ENCODE results near the gene SLC12A7. TPM values are rescaled to one million over a fixed set of nuclear protein-coding genes. Genes with fewer than 3 reads are reported as not detected.

Gene SLC12A7
- total and polyA plus RNA-seq, 2 of the 13 experiments (the other 11 are each of a cell fraction or from before 2014, with no cell fraction given) = 14.0 to 18.5 TPM

DNA sequence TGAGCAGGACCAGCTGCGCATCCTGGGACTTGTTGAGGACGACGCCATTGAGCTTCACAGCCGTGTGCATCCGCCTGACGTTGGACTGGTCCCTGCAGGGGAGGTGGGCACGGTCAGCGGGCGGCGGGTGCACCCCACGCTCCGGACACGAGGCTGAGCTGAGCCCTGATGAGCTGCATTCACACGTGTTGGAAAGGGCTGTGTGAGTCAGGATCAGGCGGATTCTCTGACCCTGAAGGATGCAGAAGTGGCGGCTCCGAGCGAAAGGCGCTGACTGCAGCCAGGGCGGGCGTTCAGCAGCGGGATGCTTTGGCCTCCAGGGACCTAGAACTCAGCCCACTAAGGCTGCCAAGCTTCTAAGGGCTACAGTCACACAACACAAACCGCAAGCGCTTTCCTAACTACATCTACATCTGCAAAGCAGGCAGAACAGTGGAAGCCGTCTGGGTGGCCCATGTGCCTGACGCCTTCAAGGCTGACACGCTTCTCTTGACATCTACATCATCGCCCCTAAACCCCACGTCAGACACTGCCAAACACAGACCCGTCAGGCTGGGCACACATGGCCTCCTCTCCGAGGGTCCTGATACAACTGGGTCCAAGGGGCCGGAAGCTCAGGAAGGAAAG, 58.4 kb downstream of the SLC12A7 start:
- TF ChIP-seq KDM2A (CRISPR knock-in tag; IDR thresholded peaks at IDR 0.05; ENCODE audit: borderline replicate concordance, low read depth) (no peak), ERF (CRISPR knock-in tag; IDR thresholded peaks at IDR 0.05) (no peak), TBP (CRISPR knock-in tag; IDR thresholded peaks at IDR 0.05) (no peak), ZSCAN9 (CRISPR knock-in tag; IDR thresholded peaks at IDR 0.05; ENCODE audit: borderline replicate concordance) (no peak)
- in situ Hi-C loops (cut with HindIII; ENCODE audit: extremely low pct_ligation_motif_present, low pct_unique_long_range_greater_than_20kb) (no loop called here), intact Hi-C loops (cut with micrococcal nuclease; ENCODE audit: unreplicated experiment) (loop anchor here (10.0 kb wide), 1 partner anchor 91 kb away; no protein-coding TSS in a partner anchor)
- no peak overlapping the region for H3K4me3 ChIP-seq (replicated peaks in 1 of 3; ENCODE audit: insufficient read depth in 1 of 3, low read depth in 2 of 3, low read length in 3 of 3)
- POLR2A ChIA-PET = no interaction called here
- no peak overlapping the region for H3K9ac ChIP-seq (ENCODE audit: insufficient read depth, low read depth, low read length)
- ATAC-seq (no peak), DNase-seq (ENCODE audit: low spot score) (no peak), FAIRE-seq (no peak)
- H3K9me3 ChIP-seq (ENCODE audit: low read length) = no peaks in the 10 kb centered on the region
- H3K27me3 ChIP-seq (ENCODE audit: control insufficient read depth in 1 of 2, insufficient read depth in 2 of 2, low read length in 2 of 2) = no peaks in the 10 kb centered on the region
- 98% methylated on average over 12 of the region's 32 CpGs for WGBS (ENCODE audit: low lambda C conversion rate)
- CTCF ChIA-PET (ENCODE audit: low intra/inter-chr PET ratio, low total read pairs) = no interaction called here
- H3K27ac ChIP-seq (ENCODE audit: extremely low read length, insufficient read depth, low read length) = no peak overlapping the region
- BruUV-seq (replicated peaks) = no TSS peak
- H3K36me3 ChIP-seq (replicated peaks in 1 of 2; ENCODE audit: control insufficient read depth in 1 of 2, insufficient read depth in 2 of 2, low read length in 2 of 2) = peaks cover 21 to 54% of the 10 kb centered on the region in 2 experiments
- no peaks in the 10 kb centered on the region for H3K79me2 ChIP-seq (ENCODE audit: insufficient read depth, low read length)
- no peak overlapping the region for H3K4me2 ChIP-seq (ENCODE audit: low read depth, low read length)
- no peaks in the 10 kb centered on the region for H4K20me1 ChIP-seq (ENCODE audit: insufficient read depth, low read length)
- H3K4me1 ChIP-seq (ENCODE audit: insufficient read depth, low read length) = no peaks in the 10 kb centered on the region
- H2AFZ ChIP-seq (ENCODE audit: low read length) = no peak overlapping the region

DNA sequence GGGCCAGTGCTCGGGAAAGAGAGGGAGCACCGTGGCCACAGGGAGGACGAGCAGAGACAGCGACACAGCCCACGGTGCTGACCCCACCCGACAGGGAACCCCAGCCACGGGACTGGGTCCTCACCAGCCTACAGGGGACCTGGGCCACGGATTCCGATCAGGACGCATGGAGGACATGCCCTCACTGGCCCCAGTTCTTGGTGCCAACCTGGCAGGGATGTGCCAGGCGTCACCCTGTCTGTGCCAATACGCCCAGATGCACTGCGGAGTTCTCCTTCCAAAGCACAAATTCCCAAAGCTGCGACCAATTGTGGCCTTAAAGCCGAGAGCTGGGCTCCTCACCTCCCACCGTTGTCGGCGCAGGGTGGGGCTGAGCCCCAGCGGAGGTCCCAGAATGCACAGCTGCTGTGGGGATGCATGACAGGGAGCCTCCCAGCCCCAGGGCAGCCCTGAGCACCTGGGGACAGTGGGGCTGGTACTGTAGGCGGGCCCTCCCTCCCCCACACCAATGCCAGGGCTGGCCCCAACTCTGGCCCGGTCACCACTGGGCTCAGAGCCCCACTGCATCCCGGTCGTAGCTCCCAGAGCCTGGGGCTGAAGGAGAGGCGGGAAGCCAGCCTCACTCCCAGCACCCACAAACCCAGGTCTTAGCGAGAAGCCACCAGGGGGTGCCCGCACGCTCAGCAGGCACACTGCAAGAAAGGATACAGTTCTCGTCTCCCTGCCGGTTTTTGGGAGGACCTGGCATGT, 59.0 kb downstream of the SLC12A7 start:
- no peaks in the 10 kb centered on the region for H3K4me1 ChIP-seq (ENCODE audit: insufficient read depth, low read length)
- intact Hi-C loops (cut with micrococcal nuclease; ENCODE audit: unreplicated experiment) = loop anchor here (10.0 kb wide), 1 partner anchor 92 kb away; no protein-coding TSS in a partner anchor
- in situ Hi-C loops (cut with HindIII; ENCODE audit: extremely low pct_ligation_motif_present, low pct_unique_long_range_greater_than_20kb) = no loop called here
- no peak for ATAC-seq
- H3K4me2 ChIP-seq (ENCODE audit: low read depth, low read length) = no peak overlapping the region
- H3K27ac ChIP-seq (ENCODE audit: extremely low read length, insufficient read depth, low read length) = no peak overlapping the region
- no peaks in the 10 kb centered on the region for H3K79me2 ChIP-seq (ENCODE audit: insufficient read depth, low read length)
- no peak for DNase-seq (ENCODE audit: low spot score)
- no peak for FAIRE-seq
- no peak overlapping the region for H3K9ac ChIP-seq (ENCODE audit: insufficient read depth, low read depth, low read length)
- H3K4me3 ChIP-seq (replicated peaks in 1 of 3; ENCODE audit: insufficient read depth in 1 of 3, low read depth in 2 of 3, low read length in 3 of 3) = no peak overlapping the region
- WGBS (ENCODE audit: low lambda C conversion rate) = 93% methylated on average over 17 of the region's 29 CpGs
- ChIA-PET POLR2A (no interaction called here), CTCF (ENCODE audit: low intra/inter-chr PET ratio, low total read pairs) (no interaction called here)
- no peaks in the 10 kb centered on the region for H3K27me3 ChIP-seq (ENCODE audit: control insufficient read depth in 1 of 2, insufficient read depth in 2 of 2, low read length in 2 of 2)
- no TSS peak for BruUV-seq (replicated peaks)
- no peaks in the 10 kb centered on the region for H4K20me1 ChIP-seq (ENCODE audit: insufficient read depth, low read length)
- no peak overlapping the region for H2AFZ ChIP-seq (ENCODE audit: low read length)
- H3K36me3 ChIP-seq (replicated peaks in 1 of 2; ENCODE audit: control insufficient read depth in 1 of 2, insufficient read depth in 2 of 2, low read length in 2 of 2) = peaks cover 20 to 49% of the 10 kb centered on the region in 2 experiments
- H3K9me3 ChIP-seq (ENCODE audit: low read length) = no peaks in the 10 kb centered on the region
- TF ChIP-seq, protein P1, sequence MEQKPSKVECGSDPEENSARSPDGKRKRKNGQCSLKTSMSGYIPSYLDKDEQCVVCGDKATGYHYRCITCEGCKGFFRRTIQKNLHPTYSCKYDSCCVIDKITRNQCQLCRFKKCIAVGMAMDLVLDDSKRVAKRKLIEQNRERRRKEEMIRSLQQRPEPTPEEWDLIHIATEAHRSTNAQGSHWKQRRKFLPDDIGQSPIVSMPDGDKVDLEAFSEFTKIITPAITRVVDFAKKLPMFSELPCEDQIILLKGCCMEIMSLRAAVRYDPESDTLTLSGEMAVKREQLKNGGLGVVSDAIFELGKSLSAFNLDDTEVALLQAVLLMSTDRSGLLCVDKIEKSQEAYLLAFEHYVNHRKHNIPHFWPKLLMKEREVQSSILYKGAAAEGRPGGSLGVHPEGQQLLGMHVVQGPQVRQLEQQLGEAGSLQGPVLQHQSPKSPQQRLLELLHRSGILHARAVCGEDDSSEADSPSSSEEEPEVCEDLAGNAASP (CRISPR knock-in tag; IDR thresholded peaks at IDR 0.05; ENCODE audit: borderline replicate concordance) = no peak
- TF ChIP-seq JUNB (CRISPR knock-in tag; IDR thresholded peaks at IDR 0.05; ENCODE audit: borderline replicate concordance) = no peak
- no peak for TF ChIP-seq REL (CRISPR knock-in tag; conservative IDR thresholded peaks at IDR 0.05)
- peak; percentile 20 for TF ChIP-seq HNRNPLL (IDR thresholded peaks at IDR 0.05; ENCODE audit: low read depth, low read length, poor library complexity, severe bottlenecking)
- TF ChIP-seq, protein P2, sequence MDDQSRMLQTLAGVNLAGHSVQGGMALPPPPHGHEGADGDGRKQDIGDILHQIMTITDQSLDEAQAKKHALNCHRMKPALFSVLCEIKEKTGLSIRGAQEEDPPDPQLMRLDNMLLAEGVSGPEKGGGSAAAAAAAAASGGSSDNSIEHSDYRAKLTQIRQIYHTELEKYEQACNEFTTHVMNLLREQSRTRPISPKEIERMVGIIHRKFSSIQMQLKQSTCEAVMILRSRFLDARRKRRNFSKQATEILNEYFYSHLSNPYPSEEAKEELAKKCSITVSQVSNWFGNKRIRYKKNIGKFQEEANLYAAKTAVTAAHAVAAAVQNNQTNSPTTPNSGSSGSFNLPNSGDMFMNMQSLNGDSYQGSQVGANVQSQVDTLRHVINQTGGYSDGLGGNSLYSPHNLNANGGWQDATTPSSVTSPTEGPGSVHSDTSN (CRISPR knock-in tag; IDR thresholded peaks at IDR 0.05; ENCODE audit: borderline replicate concordance) = no peak
- 0 out of 2 replicates have a peak, but pooled peaks have one; percentile 25 for TF ChIP-seq HNRNPL (IDR thresholded peaks at IDR 0.05; ENCODE audit: low read depth, low read length)
- 0 out of 2 replicates have a peak, but pooled peaks have one; percentile 27 for TF ChIP-seq RBFOX2 (IDR thresholded peaks at IDR 0.05; ENCODE audit: low read depth, low read length)
- no peak for TF ChIP-seq SRF (IDR thresholded peaks at IDR 0.05; ENCODE audit: low read depth, low read length)
- TF ChIP-seq AGO2 (optimal IDR thresholded peaks at IDR 0.05; ENCODE audit: low read depth, low read length) = peak; percentile 64
- 0 out of 2 replicates have a peak, but pooled peaks have one; percentile 1 for TF ChIP-seq AKAP8 (CRISPR knock-in tag; IDR thresholded peaks at IDR 0.05)
